Mucosa of descending colon (tissue), 3 donors: Measurements from ENCODE around the gene COL23A1. TPM values are rescaled to one million over a fixed set of nuclear protein-coding genes. Genes with fewer than 3 reads are reported as not detected.

Experiments
- ATAC-seq: fragments of 200-7000 bp; cut with Tn5 transposase; one replicate; pipeline ENCODE4 v1.9.1; 2020; ENCODE audit warnings: mild to moderate bottlenecking, moderate library complexity
- DNase-seq, 3 donors: peaks; one replicate each; pipeline ENCODE4 v3.0.0-alpha.2; 2020
- H3K36me3 ChIP-seq: fragments of 200-600 bp; one replicate; pipeline ENCODE4 v1.8.0; 2021; ENCODE audit warnings: low read depth, mild to moderate bottlenecking
- H3K4me1 ChIP-seq: fragments of 200-600 bp; one replicate; pipeline ENCODE4 v1.8.0; 2021; ENCODE audit warnings: low read depth, mild to moderate bottlenecking
- H3K4me3 ChIP-seq: fragments of 200-600 bp; one replicate; pipeline ENCODE4 v1.8.0; 2021; ENCODE audit warnings: mild to moderate bottlenecking
- H3K9me3 ChIP-seq: fragments of 200-600 bp; one replicate; pipeline ENCODE4 v1.8.0; 2021; ENCODE audit warnings: mild to moderate bottlenecking
- CTCF ChIP-seq: fragments of 200-600 bp; IDR thresholded peaks from one replicate; pipeline ENCODE4 v1.8.0; 2022; ENCODE audit warnings: antibody characterized with exemption, mild to moderate bottlenecking
- intact Hi-C, 2 donors: fragments of 100-400 bp; cut with DNase I in 1 of 2; cut with micrococcal nuclease in 1 of 2; formaldehyde crosslinking; loops; one replicate each; pipeline versions ENCODE4 v1.11.0 to v1.11.1; 2022; cut with DNase I, micrococcal nuclease
- total RNA-seq, 3 donors: library from RNA; stranded (reverse); fragmentation: NEBNext Ultra II Directional in 2 of 3; extraction: Animal tissue kit (Norgen Biotek cat#: 25700) in 2 of 3; gene quantifications; one replicate each; pipeline versions ENCODE4 v1.2.1 to v1.2.4, GENCODE V29; 2021 to 2023
- donor health status: DM: no; HTN: no; CAD: no; lungs with moderate emphysema.
- donor health status: DM: no; HTN: no; CAD: no.
- donor health status: DM: no; HTN: yes; CAD: no.

The COL23A1 gene
- total RNA-seq, 3 donors from 2014 or later: 0.17 to 2.7 (median 0.43) TPM

GRCh38 chr5:178279026-178279722, 311.0 kb downstream of the COL23A1 start:
- H3K9me3 ChIP-seq: peaks cover 10% of the 10 kb centered on the region
- no peak for TF ChIP-seq CTCF
- intact Hi-C loops: loop anchor here in 1 of 2 donors (10.0 kb wide), 1 partner anchor 276 kb away; no protein-coding TSS in a partner anchor
- no peak overlapping the region for H3K4me3 ChIP-seq
- no peaks in the 10 kb centered on the region for H3K4me1 ChIP-seq
- DNase-seq: peak in 1 of 3 donors; percentile 19
- H3K36me3 ChIP-seq: no peaks in the 10 kb centered on the region
- no peak for ATAC-seq

GRCh38 chr5:178278358-178279023, 311.7 kb downstream of the COL23A1 start:
- ATAC-seq: no peak
- H3K36me3 ChIP-seq: no peaks in the 10 kb centered on the region
- intact Hi-C loops: loop anchor here in 1 of 2 donors (10.0 kb wide), 1 partner anchor 276 kb away; no protein-coding TSS in a partner anchor
- peak in 1 of 3 donors; percentile 26 for DNase-seq
- H3K9me3 ChIP-seq: peaks cover 3% of the 10 kb centered on the region
- TF ChIP-seq CTCF: no peak
- no peak overlapping the region for H3K4me3 ChIP-seq
- H3K4me1 ChIP-seq: no peaks in the 10 kb centered on the region

GRCh38 chr5:178277866-178278265, 312.3 kb downstream of the COL23A1 start:
- Histone ChIP-seq H3K36me3 (no peaks in the 10 kb centered on the region), H3K4me1 (no peaks in the 10 kb centered on the region), H3K9me3 (peaks cover 2% of the 10 kb centered on the region), H3K4me3 (no peak overlapping the region)
- intact Hi-C loops: loop anchor here in 1 of 2 donors (10.0 kb wide), 1 partner anchor 277 kb away; no protein-coding TSS in a partner anchor
- TF ChIP-seq CTCF: no peak
- no peak for ATAC-seq
- DNase-seq: peak in 1 of 3 donors; percentile 21

- H3K4me3 ChIP-seq: no peak overlapping the region
- no peak for TF ChIP-seq CTCF
- DNase-seq: peak in 1 of 3 donors; percentile 5
- no peaks in the 10 kb centered on the region for H3K36me3 ChIP-seq
- ATAC-seq: no peak
- H3K9me3 ChIP-seq: peaks cover 2% of the 10 kb centered on the region
- intact Hi-C loops: loop anchor here in 1 of 2 donors (10.0 kb wide), 1 partner anchor 277 kb away; no protein-coding TSS in a partner anchor
- no peaks in the 10 kb centered on the region for H3K4me1 ChIP-seq
These were observed 312.8 kb downstream of the COL23A1 start for GRCh38 chr5:178277346-178277745.

DNA sequence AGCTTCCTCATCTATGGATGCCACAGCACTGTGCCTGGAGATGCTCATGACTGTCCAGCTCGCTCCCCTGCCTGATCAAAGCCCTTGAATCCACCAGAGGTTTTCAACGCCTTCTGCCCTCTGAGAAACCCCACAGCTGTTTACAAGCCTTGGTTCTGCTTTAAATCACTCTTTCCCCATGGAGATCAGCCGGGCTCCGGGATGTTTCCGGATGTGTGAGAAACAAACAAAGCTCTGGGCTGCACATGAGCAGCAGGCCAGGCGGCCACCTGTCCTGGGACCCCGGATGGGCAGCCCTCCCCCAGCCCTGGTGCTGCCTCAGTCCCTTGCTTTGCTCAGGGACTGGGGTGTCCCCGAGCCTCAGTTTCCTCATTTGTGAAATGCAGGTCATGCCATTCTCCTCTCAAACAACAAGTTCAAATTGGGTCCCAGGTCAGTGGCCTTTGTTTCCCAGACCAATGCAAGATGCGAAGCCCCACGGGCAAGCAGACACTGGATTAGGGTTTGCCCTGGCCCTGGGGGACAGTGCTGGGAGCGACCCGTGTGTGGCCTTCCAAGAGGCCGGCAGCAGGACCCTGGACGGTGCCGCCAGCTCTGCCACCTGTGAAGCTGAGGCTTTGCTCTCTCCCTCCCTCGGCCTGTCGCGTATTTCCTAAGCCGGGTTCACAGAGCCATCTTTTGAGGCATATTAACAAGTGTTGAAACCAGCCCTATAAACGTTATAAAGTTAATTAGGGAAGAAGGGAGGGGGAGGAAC, 315.2 kb downstream of the COL23A1 start:
- ATAC-seq: no peak
- TF ChIP-seq CTCF: no peak
- H3K9me3 ChIP-seq: peaks cover 2% of the 10 kb centered on the region
- no peak overlapping the region for H3K4me3 ChIP-seq
- intact Hi-C loops: loop anchor here in 1 of 2 donors (10.0 kb wide), 1 partner anchor 280 kb away; no protein-coding TSS in a partner anchor
- H3K36me3 ChIP-seq: no peaks in the 10 kb centered on the region
- no peaks in the 10 kb centered on the region for H3K4me1 ChIP-seq
- DNase-seq: no peak
